ENCODE data around the gene PDIA6. TPM values are rescaled to one million over a fixed set of nuclear protein-coding genes. Genes with fewer than 3 reads are reported as not detected.

PDIA6 gene
- total and polyA plus RNA-seq, 7 experiments from 2014 or later, result 24.3 to 173 (median 49.6) TPM

DNA sequence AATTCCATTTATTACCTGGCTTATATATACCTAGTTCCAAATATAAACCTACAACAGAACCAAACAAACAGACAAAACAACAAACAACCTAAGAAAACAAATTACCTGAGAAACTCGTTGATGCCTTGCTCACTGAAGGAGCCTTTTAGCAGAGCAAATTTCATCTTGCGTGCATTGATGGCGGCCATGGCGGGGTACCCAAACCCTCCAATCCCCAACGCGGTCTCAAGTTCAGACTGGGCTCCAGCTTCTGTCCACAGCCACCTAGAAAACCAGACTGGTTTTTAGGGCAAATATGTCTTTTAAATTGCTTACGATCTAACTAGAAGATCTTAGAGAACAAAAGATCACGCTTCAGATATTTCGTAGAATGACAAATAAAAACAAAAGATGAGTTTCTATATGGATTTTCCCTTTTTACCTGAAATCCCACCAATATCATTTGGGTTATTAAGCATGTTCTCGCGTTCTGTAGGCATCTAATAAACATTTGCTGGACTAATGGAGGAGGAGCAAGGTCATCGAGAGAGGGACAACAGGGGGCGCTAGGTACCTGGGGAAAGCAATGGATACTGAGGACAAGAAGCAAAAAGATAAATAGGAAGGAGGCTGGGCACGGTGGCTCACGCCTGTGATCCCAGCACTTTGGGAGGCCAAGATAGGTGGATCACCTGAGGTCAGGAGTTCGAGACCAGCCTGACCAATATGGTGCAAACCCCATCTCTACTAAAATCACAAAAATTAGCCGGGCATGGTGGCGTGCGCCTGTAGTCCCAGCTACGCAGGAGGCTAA lies 25.2 kb downstream of the PDIA6 start:
- intact Hi-C loops (cut with micrococcal nuclease), result no loop called here
- Mint-ChIP-seq H3K27me3 (no peaks in the 10 kb centered on the region), H3K9me3 (no peaks in the 10 kb centered on the region), H3K27ac (peak overlapping the region in 2 of 9 donors; percentile 9 to 13), H3K4me3 (no peak overlapping the region), H3K4me1 (peaks cover 0 to 12% (median 0%) of the 10 kb centered on the region in 7 donors), H3K36me3 (peaks cover 15 to 75% (median 45%) of the 10 kb centered on the region in 5 donors)
- ChIA-PET POLR2A (interaction anchor here (0.6 kb wide), 1 partner anchor 22 kb away, joined by 3 read pairs; no protein-coding TSS in a partner anchor), CTCF (no interaction called here)
- ATAC-seq (no peak), DNase-seq (no peak)
- H3K27ac ChIP-seq (ENCODE audit: low read depth, low read length), result no peak overlapping the region
- H3K36me3 ChIP-seq (ENCODE audit: control insufficient read depth in 2 of 3, insufficient read depth in 3 of 3, low read length in 3 of 3), result peaks cover 24 to 87% (median 36%) of the 10 kb centered on the region in 3 experiments
- no peaks in the 10 kb centered on the region for H3K27me3 ChIP-seq (ENCODE audit: control insufficient read depth in 2 of 2, insufficient read depth in 2 of 2, low read length in 2 of 2)
- H3K4me3 ChIP-seq (ENCODE audit: low read length), result no peak overlapping the region
- H3K4me1 ChIP-seq (ENCODE audit: control insufficient read depth in 2 of 2, insufficient read depth in 2 of 2, low read length in 2 of 2), result peaks cover 0 to 6% of the 10 kb centered on the region in 2 donors
- H3K9me3 ChIP-seq (ENCODE audit: control insufficient read depth in 2 of 3, low read length in 3 of 3), result no peaks in the 10 kb centered on the region

DNA sequence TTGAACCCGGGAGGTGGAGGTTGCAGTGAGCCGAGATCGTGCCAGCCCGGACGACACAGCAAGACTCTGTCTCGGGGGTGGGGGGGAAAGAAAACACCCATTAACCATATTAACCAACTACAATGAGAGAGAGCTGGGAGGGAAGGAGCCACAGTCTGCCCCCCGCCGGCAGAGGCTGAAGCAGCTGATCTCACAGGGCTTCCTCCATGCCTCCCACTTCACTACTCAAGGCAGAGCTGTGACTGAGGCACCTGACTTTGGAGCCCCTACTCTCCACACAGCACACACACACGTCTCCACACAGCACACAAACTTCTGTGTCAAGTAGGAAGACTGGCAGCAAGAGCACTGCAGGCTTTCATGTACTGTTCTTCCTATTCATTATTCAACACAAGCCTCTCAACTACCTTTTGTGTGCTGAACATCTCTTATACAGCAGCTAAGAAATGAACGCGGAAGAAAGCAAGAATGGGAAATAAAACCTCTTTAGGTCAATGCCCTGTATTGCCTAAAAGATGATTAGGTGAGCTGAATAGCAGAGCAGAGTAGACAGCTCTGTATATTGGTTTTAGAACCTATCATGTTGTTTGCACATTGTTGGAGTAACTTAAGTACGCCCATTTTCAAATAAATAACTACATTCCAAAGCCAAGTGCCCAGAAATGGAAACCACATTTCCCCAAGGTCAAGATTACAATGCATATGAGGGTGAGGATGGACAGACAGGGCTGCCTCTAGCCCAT lies 26.2 kb downstream of the PDIA6 start:
- ChIA-PET POLR2A (no interaction called here), CTCF (no interaction called here)
- no peak for ATAC-seq
- Mint-ChIP-seq H3K36me3 (peaks cover 12 to 77% (median 39%) of the 10 kb centered on the region in 5 donors), H3K9me3 (no peaks in the 10 kb centered on the region), H3K27me3 (no peaks in the 10 kb centered on the region), H3K4me1 (peaks cover 0 to 5% (median 0%) of the 10 kb centered on the region in 7 donors), H3K27ac (no peak overlapping the region), H3K4me3 (no peak overlapping the region)
- no peak overlapping the region for H3K4me3 ChIP-seq (ENCODE audit: low read length)
- intact Hi-C loops (cut with micrococcal nuclease), result no loop called here
- no peak for DNase-seq
- H3K36me3 ChIP-seq (ENCODE audit: control insufficient read depth in 2 of 3, insufficient read depth in 3 of 3, low read length in 3 of 3), result peaks cover 16 to 92% (median 37%) of the 10 kb centered on the region in 3 experiments
- no peak overlapping the region for H3K27ac ChIP-seq (ENCODE audit: low read depth, low read length)
- peaks cover 0 to 3% of the 10 kb centered on the region in 2 donors for H3K4me1 ChIP-seq (ENCODE audit: control insufficient read depth in 2 of 2, insufficient read depth in 2 of 2, low read length in 2 of 2)
- no peaks in the 10 kb centered on the region for H3K27me3 ChIP-seq (ENCODE audit: control insufficient read depth in 2 of 2, insufficient read depth in 2 of 2, low read length in 2 of 2)
- H3K9me3 ChIP-seq (ENCODE audit: control insufficient read depth in 2 of 3, low read length in 3 of 3), result no peaks in the 10 kb centered on the region

DNA sequence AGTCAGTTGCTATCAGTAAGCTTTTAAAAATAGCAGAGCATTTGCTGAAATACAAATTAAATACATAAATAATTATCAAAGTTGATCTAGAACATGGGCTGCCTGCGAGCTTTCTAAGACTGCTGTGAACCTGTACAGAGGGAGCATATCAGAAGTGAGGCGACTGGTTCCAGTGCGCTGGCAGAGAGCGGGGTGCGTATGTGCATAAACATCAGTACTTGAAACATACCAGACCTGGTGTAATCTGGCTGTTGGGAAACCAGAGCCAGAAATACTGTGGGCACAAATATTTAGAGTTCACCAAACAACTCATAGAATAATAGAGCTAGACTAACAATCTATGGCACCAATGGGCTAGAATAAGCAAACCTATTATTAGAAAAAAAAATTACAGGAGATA lies 27.3 kb downstream of the PDIA6 start:
- H3K4me1 ChIP-seq (ENCODE audit: control insufficient read depth in 2 of 2, insufficient read depth in 2 of 2, low read length in 2 of 2), result no peaks in the 10 kb centered on the region
- peaks cover 16 to 91% (median 36%) of the 10 kb centered on the region in 3 experiments for H3K36me3 ChIP-seq (ENCODE audit: control insufficient read depth in 2 of 3, insufficient read depth in 3 of 3, low read length in 3 of 3)
- Mint-ChIP-seq H3K27me3 (no peaks in the 10 kb centered on the region), H3K4me1 (peaks cover 0 to 5% (median 0%) of the 10 kb centered on the region in 7 donors), H3K36me3 (peaks cover 7 to 74% (median 39%) of the 10 kb centered on the region in 5 donors), H3K4me3 (no peak overlapping the region), H3K27ac (peak overlapping the region in 1 of 9 donors; percentile 6), H3K9me3 (no peaks in the 10 kb centered on the region)
- ChIA-PET CTCF (no interaction called here), POLR2A (no interaction called here)
- no peak overlapping the region for H3K27ac ChIP-seq (ENCODE audit: low read depth, low read length)
- intact Hi-C loops (cut with micrococcal nuclease), result no loop called here
- DNase-seq (no peak), ATAC-seq (no peak)
- H3K27me3 ChIP-seq (ENCODE audit: control insufficient read depth in 2 of 2, insufficient read depth in 2 of 2, low read length in 2 of 2), result no peaks in the 10 kb centered on the region
- no peaks in the 10 kb centered on the region for H3K9me3 ChIP-seq (ENCODE audit: control insufficient read depth in 2 of 3, low read length in 3 of 3)
- no peak overlapping the region for H3K4me3 ChIP-seq (ENCODE audit: low read length)

DNA sequence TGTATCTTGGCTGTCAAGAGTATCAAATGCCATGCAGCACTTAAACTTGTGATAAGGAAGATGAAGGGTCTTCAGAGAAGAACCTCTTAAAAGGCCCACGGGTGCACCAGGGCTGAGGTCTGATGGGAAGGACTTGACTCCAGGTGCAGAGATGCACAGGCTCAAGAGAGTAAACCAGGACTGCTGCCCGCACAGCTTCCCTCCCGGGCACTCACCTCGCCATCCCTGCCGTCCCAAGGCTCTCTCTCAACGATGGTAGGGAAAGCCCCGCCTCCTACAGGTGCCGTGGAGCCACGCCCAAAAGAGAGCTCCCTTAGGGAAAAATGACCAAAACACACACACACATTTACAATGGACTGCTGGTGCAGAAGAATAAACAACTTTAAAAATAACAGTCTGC lies 27.9 kb downstream of the PDIA6 start:
- POLR2A ChIA-PET, result no interaction called here
- no peak overlapping the region for H3K27ac ChIP-seq (ENCODE audit: low read depth, low read length)
- H3K9me3 Mint-ChIP-seq, result no peaks in the 10 kb centered on the region
- no peak overlapping the region for H3K27ac Mint-ChIP-seq
- peaks cover 7 to 76% (median 43%) of the 10 kb centered on the region in 5 donors for H3K36me3 Mint-ChIP-seq
- H3K4me3 Mint-ChIP-seq, result no peak overlapping the region
- no peaks in the 10 kb centered on the region for H3K27me3 Mint-ChIP-seq
- H3K4me1 Mint-ChIP-seq, result peaks cover 0 to 5% (median 0%) of the 10 kb centered on the region in 7 donors
- H3K36me3 ChIP-seq (ENCODE audit: control insufficient read depth in 2 of 3, insufficient read depth in 3 of 3, low read length in 3 of 3), result peaks cover 15 to 92% (median 36%) of the 10 kb centered on the region in 3 experiments
- H3K9me3 ChIP-seq (ENCODE audit: control insufficient read depth in 2 of 3, low read length in 3 of 3), result no peaks in the 10 kb centered on the region
- H3K27me3 ChIP-seq (ENCODE audit: control insufficient read depth in 2 of 2, insufficient read depth in 2 of 2, low read length in 2 of 2), result no peaks in the 10 kb centered on the region
- no peak overlapping the region for H3K4me3 ChIP-seq (ENCODE audit: low read length)
- DNase-seq (no peak), ATAC-seq (no peak)
- CTCF ChIA-PET, result no interaction called here
- intact Hi-C loops (cut with micrococcal nuclease), result no loop called here
- H3K4me1 ChIP-seq (ENCODE audit: control insufficient read depth in 2 of 2, insufficient read depth in 2 of 2, low read length in 2 of 2), result no peaks in the 10 kb centered on the region

DNA sequence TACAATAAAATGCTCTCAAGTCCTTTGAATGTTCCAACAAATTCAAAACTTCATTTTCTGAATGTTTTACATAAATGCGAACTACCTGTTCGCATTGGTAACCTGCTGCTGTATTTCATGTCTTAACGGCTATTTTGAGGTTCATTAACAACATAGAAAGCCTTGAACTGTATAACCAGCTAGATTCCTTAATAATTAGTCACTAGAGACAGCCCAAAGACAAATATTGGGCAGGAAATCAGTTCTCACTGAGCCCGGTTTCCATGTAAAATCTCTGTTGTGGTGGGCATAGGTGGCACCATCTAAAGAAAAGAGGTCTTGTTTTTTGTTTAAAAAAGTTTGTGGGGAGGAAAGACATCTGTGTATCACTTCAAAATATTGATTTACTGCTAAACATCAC lies 29.2 kb downstream of the PDIA6 start:
- Histone ChIP-seq H3K36me3 (ENCODE audit: control insufficient read depth in 2 of 3, insufficient read depth in 3 of 3, low read length in 3 of 3) (peaks cover 10 to 85% (median 36%) of the 10 kb centered on the region in 3 experiments), H3K27me3 (ENCODE audit: control insufficient read depth in 2 of 2, insufficient read depth in 2 of 2, low read length in 2 of 2) (no peaks in the 10 kb centered on the region), H3K4me1 (ENCODE audit: control insufficient read depth in 2 of 2, insufficient read depth in 2 of 2, low read length in 2 of 2) (no peaks in the 10 kb centered on the region), H3K4me3 (ENCODE audit: low read length) (no peak overlapping the region), H3K27ac (ENCODE audit: low read depth, low read length) (no peak overlapping the region), H3K9me3 (ENCODE audit: control insufficient read depth in 2 of 3, low read length in 3 of 3) (no peaks in the 10 kb centered on the region)
- DNase-seq, result no peak
- ATAC-seq, result no peak
- H3K27me3 Mint-ChIP-seq, result no peaks in the 10 kb centered on the region
- H3K9me3 Mint-ChIP-seq, result no peaks in the 10 kb centered on the region
- peaks cover 0 to 5% (median 0%) of the 10 kb centered on the region in 7 donors for H3K4me1 Mint-ChIP-seq
- H3K27ac Mint-ChIP-seq, result peak overlapping the region in 1 of 9 donors; percentile 36
- ChIA-PET POLR2A (no interaction called here), CTCF (no interaction called here)
- peaks cover 7 to 67% (median 43%) of the 10 kb centered on the region in 5 donors for H3K36me3 Mint-ChIP-seq
- intact Hi-C loops (cut with micrococcal nuclease), result no loop called here
- H3K4me3 Mint-ChIP-seq, result no peak overlapping the region

DNA sequence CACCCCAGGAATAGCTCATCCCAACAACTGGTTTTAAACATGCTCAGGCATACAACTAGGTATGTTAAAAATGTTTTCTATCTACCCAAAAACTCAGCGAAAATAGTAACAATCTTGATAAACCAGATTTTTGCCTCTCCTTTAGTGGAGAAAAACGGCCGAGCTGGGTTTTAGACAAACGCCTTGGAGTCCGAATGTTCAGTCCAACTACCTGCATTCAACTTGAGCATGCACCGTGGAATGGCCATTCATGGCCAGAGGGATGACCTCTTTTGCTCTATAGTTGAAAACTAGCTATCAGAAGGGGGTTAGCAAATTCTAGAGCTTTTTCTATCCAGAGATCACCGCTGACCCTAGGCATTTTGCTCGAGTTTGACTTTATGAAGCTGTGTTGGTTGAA lies 30.8 kb downstream of the PDIA6 start:
- H3K36me3 ChIP-seq (ENCODE audit: control insufficient read depth in 2 of 3, insufficient read depth in 3 of 3, low read length in 3 of 3), result peaks cover 6 to 73% (median 28%) of the 10 kb centered on the region in 3 experiments
- CTCF ChIA-PET, result interaction anchor here (1.2 kb wide), 1 partner anchor 444 kb away, joined by 3 read pairs; no protein-coding TSS in a partner anchor
- POLR2A ChIA-PET, result no interaction called here

More for the DNA sequence above, 30.8 kb downstream of the PDIA6 start:
- Mint-ChIP-seq H3K36me3 (peaks cover 4 to 57% (median 33%) of the 10 kb centered on the region in 5 donors), H3K4me3 (no peak overlapping the region), H3K27me3 (no peaks in the 10 kb centered on the region), H3K9me3 (no peaks in the 10 kb centered on the region), H3K27ac (no peak overlapping the region), H3K4me1 (no peaks in the 10 kb centered on the region)
- intact Hi-C loops (cut with micrococcal nuclease), result no loop called here
- H3K27ac ChIP-seq (ENCODE audit: low read depth, low read length), result no peak overlapping the region
- no peak for ATAC-seq
- H3K4me3 ChIP-seq (ENCODE audit: low read length), result no peak overlapping the region
- no peak for DNase-seq
- no peaks in the 10 kb centered on the region for H3K27me3 ChIP-seq (ENCODE audit: control insufficient read depth in 2 of 2, insufficient read depth in 2 of 2, low read length in 2 of 2)
- H3K9me3 ChIP-seq (ENCODE audit: control insufficient read depth in 2 of 3, low read length in 3 of 3), result no peaks in the 10 kb centered on the region
- no peaks in the 10 kb centered on the region for H3K4me1 ChIP-seq (ENCODE audit: control insufficient read depth in 2 of 2, insufficient read depth in 2 of 2, low read length in 2 of 2)

Data from naive thymus-derived CD4-positive, alpha-beta T cell (primary cell).